NCI-H2107 (cell line): ENCODE results near the gene AP4E1.
"Not testable (repeated sequence)": the region's sequence is repeated elsewhere in the genome, so short reads cannot be mapped to it uniquely, and the experiment has no call there.

Source experiments
- DNase-seq: peaks from one replicate; lab custom pipeline; 2025; lab: John Stamatoyannopoulos, UW

Gene AP4E1

DNA sequence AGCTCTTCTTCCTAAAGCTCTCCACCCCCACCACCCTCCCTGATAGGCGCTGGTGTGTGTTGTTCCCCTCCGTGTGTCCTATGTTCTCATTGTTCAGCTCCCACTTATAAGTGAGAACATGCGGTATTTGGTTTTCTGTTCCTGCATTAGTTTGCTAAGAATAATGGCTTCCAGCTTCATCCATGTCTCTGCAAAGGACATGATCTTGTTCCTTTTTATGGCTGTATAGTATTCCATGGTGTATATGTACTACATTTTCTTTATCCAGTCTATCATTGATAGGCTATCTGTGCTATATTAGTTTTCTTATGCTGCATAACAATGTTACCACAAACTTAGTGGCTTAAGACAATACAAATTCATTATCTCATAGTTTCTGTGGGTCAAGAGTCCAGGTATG is 42.3 kb downstream of the AP4E1 start:
- not testable (repeated sequence) for DNase-seq

DNA sequence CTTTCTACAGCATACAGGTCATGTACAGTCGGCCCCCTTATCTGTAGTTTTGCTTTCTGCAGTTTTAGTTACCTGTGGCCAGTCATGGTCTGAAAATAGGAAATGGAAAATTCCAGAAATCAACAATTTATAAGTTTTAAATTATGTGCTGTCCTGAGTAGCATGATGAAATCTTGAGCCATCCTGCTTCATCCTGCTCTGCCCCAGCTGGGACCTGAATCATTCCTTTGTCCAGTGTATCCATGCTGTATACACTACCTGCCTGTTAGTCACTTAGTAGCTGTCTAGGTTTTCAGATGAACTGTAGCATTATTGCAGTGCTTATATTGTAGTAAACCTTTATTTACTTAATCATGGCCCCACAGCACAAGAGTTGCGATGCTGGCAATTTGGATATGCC is 44.8 kb downstream of the AP4E1 start:
- DNase-seq: no peak

DNA sequence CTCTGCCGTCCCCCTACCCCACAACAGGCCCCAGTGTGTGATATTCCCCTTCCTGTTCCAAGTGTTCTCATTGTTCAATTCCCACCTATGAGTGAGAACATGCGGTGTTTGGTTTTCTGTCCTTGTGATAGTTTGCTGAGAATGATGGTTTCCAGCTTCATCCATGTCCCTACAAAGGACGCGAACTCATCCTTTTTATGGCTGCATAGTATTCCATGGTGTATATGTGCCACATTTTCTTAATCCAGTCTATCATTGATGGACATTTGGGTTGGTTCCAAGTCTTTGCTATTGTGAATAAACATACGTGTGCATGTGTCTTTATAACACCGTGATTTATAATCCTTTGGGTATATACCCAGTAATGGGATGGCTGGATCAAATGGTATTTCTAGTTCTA is 46.4 kb downstream of the AP4E1 start:
- DNase-seq: not testable (repeated sequence)

DNA sequence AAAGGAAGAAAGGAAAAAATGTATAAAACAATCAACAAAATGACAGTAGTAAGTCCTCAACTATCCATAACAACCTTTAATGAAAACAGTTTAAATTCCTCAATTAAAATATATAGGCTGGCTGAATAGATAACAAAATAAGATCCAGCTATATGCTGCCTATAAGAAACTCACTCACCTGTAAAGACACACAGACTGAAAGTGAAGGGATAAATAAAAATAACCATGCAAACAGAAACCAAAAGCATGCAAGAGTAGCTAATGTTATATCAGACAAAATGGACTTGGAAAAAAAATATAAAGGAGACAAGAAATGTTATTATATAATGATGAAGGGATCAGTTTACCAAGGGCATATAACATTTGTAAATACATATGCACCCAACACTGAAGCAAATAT is 51.2 kb downstream of the AP4E1 start:
- no peak for DNase-seq

DNA sequence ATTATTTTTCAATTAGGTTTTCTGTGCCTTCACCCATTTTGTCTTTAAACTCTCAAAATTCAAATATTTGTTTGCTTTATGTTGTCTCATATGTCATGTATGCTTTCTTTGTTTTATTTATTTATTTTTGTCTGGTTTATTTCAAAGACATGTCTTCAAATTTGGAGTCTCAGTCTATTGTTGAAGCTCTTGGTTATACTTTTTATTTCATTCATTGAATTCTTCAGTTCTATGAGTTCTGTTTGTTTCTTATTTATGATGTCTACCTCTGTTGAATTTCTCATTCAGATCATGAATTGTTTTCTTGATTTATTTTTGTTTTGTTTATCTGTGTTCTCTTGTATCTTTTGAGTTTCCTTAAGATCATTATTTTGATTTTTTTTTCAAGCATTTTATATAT is 55.6 kb downstream of the AP4E1 start:
- no peak for DNase-seq

DNA sequence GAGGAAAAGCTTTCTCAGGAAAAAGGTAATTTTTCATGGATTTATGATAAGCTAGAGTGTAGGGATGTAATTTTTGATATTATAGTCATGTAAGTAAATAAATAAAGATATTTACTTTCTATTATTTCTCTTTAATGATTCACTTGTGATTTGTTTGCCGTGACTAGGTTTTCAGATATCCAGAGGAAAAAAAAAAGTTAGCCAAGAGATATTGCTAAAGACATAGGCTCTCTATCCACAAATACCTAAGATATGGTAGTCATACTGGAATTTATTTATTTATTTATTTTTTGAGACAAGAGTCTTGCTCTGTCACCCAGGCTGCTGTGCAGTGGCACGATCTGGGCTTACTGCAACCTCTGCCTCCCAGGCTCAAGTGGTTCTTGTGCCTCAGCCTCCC is 59.9 kb downstream of the AP4E1 start:
- no peak for DNase-seq

DNA sequence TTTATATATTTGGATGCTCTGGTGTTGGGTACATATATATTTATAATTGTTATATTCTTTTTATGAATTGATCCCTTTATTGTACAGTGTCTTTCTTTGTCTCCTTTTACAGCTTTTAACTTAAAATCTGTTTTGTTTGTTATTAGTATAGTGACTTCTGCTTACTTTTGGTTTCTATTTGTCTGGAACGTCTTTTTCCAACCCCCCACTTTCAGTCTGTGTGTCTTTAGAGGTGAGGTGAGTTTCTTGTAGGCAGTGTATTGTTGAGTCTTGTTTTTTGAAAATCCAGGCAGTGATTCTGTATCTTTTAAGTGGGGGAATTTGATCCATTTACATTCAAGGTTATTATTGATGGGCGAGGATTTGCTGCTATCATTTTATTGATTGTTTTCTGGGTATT is 62.0 kb downstream of the AP4E1 start:
- no peak for DNase-seq

DNA sequence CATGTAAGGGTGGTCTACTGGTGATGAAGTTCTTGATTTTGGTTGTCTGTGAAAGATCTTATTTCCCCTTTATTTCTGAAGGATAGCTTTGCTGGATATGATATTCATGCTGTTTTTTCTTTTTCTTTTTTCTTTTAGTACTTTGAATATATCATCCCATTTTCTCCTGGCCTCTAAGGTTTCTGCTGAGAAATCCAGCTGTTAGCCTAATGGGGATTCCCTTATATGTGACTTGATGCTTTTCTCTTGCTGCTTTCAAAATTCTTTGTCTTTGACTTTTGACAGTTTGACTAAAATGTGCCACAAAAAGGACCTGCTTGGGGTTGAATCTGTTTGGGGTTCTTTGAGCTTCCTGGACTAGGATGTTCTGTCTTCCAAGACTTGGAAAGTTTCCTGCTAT is 62.6 kb downstream of the AP4E1 start:
- DNase-seq: no peak

DNA sequence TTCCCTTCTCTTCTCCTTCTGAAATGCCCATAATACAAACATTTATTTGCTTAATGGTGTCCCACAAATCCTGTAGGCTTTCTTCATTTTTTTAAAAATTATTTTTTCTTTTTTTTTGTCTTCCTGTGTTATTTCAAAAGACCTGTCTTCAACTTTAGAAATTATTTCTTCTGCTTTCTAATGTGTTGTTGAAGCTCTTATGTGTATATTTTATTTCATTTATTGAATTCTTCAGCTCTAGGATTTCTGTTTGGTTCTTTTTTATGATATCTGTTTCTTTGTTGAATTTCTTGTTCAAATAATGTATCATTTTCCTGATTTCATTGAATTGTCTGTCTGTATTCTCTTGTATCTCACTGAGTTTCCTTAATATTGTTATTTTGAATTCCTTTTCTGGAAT is 63.1 kb downstream of the AP4E1 start:
- DNase-seq: no peak

DNA sequence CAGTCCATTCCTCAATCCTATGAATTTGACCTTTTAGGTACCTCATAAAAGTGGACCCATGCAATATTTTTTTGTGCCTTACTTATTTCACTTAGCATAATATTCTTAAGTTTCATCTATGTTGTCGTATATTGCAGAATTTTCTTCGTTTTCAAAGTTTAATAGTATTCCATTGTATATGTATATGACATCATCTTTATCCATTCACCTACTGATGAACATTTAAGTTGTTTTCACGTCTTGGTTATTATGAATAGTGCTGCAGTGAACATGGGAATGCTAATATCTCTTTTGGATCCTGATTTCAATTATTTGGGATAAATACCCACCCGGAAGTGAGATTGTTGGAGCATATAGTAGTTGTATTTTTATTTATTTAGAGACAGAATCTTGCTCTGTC is 65.1 kb downstream of the AP4E1 start:
- no peak for DNase-seq

DNA sequence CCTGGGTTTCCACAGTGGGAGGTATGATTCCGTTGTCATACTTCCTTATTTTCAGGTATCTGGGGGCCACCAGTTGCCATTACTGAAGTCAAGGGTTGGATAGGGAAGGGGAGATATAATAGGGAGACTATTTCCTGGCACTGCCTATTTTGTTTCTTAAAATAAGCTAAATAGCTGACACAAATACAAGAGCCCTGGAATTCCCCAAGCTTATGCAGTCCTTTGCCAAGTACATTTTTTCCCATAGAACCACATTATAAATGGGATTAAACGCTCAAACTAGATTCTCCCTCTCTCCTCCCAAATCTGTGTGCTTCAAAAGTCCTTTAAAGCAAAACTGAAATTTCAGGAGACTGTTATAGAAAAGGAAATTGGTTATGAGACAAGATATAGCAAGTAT is 68.7 kb downstream of the AP4E1 start:
- no peak for DNase-seq

DNA sequence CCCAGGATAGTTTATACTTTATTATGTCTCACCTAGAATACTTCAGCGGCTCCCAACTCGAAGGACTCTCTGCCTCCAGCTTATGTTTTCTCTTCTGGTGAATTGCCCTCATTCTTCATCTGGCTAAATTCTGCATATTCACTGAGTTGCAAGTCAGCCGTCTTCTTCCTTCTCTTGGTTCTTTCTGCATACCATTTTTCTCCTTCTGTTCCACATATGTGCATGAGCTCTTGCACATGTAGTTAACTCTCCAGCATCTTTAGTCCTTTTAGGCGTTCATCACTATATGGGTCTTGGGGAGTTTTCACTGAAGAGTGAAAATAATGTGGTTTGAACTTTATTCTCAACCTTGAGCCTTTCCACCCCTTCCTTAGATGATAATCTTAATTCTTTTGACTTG is 70.1 kb downstream of the AP4E1 start:
- no peak for DNase-seq

DNA sequence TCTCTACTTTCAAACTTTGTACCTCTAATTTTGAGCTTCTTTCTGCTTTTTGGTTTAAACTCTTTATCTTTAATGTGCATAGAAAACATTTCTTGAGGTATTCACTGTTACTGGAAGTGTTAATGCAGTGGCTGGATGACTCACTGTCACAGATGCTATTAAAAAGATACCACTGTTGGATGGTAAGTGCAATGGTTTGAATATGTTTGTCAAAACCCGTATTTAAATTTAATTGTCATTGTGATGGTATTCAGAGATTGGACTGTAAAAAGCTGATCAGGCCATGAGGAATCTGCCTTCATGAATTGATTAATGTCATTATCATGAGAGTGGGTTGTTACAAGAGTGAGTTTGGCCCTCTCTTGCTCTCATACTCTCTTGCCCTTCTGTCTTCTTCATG is 70.6 kb downstream of the AP4E1 start:
- no peak for DNase-seq

DNA sequence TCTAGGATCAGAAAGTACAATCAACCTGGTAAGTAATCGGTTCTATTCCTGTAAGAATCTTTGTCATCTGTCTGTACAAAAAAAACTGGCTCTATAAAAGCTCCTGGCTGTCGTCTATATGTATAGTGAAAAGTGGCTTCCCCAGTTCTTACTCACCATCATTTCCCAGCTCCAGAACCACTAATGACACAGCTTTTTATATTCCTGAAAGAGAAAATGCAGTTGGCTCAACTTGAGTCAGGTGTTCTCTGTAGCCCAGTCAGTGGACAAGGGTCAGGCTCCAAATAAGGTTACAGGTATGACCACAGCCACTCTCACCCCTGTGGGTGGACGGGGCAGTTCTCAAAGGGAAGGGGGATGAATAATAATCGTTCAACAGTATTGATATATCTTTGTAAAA is 85.1 kb downstream of the AP4E1 start:
- no peak for DNase-seq

DNA sequence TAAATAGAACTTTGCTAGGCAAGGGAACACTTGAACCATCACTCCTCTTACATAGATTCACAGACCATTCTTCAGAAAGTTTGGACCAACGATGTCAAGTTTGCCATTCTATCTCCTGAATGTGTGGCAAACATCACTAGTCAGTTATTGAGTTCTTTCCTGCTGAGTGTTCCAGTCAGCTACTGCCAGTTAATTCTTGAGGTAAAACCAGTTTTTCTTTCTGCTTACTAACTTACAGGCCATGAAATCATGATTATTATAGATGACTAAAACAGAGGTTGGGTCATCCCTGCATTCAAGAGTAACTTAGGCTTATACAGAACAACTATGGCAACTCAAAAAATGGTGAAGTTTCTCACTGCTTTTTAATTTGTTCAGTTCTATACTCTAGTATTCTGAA is 88.2 kb downstream of the AP4E1 start:
- no peak for DNase-seq

DNA sequence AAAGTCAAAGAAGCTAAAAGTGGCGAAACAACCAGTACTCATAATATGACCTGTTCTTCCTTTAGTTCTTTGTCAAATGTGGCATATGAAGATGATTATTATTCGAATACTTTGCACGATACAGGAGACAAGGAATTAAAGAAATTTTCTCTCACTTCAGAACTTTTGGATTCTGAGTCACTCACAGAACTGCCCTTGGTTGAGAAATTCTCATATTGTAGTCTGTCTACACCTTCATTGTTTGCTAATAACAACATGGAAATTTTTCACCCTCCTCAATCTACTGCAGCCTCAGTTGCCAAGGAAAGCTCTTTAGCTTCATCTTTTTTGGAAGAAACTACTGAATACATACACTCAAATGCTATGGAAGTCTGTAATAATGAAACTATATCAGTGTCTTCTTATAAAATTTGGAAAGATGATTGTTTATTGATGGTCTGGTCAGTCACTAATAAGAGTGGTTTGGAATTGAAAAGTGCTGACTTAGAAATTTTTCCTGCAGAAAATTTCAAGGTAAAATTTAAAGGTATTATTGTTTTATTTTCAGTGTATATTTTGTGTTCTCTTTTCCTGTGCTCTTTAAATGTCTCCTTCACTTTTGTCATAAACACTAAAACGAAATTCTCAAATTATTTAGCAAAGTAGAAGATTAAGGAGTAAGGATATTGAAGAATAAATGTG is 89.0 kb downstream of the AP4E1 start:
- no peak for DNase-seq

DNA sequence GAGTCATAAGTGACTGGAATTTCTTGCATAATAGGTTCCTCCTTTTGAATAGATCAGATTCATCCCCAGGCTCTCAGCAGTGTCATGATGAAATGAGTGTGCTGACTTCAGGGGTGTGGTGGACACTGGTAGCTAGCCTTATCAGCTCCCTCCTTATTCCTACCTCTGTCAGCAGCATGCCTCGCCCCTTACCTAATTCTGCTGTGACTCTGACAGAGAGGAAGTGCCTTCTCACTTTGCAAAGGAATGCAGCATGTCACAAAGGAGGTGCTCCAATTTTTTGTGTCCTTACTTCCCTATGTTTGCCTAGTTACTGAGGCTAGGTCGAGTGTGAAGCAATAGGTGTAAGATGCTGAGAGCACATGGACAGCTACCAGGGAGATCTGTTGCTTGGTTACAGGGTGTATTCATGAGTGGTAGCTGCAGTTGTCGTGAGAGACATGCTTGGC is 95.6 kb downstream of the AP4E1 start:
- no peak for DNase-seq

DNA sequence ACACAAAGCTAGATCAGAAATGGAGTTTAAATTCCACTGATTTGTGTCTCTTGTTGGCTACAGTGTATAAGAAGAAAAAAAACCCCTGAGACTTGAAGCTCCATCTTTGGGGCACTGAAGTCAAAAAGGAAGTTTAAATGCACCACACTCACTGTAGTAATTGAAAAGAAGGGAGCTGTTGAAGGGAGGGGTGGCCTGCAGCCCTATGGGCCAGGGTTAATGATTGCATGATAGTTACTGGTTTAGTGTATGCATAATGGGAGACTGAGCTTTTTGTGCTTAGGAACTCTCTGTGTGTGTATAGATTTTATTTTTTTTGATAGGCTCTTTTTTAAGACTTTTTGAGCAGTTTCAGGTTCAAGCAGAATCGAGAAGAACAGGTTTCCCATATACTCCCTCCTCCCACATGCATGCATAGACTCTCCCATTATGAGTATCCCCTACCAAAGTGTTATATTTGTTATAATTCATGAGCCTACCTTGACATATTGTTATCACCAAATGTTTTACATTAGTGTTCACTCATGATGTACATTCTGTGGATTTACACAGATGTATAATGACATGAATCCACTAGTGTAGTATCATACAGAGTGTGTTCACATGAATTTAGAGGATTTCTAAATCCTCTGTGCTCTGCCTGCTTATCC is 98.0 kb downstream of the AP4E1 start:
- DNase-seq: no peak

DNA sequence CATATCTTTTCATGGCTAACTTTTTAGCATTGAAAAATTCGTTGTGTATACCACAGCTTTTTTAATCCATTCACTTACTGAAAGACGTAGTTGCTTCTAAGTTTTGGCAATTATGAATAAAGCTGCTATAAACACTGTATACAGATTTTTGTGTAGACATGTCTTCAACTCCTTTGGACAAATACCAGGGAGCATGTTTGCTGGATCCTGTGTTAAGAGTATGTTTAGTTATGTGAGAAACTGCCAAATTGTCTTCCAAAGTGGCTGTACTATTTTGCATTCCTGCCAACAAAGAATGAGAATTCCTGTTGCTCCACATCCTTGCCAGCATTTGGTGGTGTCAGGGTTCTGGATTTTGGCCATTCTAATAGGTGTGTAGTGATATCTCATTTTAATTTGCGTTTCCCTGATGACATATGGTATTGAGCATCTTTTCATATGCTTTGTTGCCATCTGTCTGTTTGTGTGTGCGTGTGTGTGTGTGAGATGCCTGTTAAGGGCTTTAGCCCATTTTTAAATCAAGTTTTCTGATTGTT is 98.7 kb downstream of the AP4E1 start:
- no peak for DNase-seq

DNA sequence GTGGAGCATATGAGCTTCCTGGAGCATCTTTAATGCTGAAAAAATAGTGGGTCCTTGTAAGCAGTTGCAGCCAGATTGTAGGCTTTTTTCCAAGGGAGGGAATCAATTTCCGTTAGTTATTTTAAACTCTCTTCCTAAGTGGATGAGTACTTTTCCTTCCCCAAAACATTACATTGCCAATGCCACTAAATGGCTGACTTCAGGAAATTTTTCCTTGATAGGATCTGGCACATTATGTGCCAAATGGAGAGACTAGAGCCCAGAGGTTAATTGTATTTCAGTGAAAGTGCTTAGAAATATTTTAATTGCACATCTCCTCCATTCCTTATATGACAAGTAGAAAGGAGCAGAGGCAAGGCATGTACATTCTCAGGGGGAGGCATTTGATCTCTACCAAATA is 102.7 kb downstream of the AP4E1 start:
- DNase-seq: no peak

DNA sequence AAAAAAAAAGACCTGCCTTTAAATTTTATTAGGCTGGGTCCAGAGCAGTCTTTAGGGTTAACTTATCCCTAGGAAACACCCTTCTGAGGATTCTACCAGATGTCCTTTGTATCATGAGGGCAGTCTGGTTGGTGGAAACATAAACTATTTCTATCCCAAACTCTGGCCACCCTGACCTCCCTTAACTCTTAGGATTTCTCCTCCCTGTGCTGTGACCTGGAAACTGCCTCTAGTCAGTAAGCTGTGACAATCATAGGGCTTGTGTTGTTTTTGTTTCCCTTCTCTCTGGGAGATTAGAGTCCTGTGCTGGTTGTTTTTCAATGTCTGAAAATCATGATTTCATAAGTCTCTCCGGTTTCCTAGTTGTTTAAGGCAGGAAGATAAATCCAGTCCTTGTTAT is 108.1 kb downstream of the AP4E1 start:
- DNase-seq: no peak

DNA sequence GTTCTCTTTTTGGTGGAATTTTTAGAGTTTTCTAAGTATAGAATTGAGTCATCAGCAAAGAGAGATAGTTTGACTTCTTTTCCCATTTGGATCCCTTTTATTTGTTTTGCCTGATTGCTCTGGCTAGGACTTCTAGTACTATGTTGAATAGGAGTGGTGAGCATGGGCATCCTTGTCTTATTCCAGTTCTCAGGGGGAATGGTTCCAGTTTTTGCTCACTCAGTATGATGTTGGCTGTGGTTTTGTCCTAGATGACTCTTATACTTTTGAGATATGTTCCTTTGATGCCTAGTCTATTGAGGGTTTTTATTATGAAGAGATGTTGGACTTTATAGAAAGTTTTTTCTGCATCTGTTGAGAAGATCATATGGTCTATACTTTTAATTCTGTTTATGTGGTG is 113.7 kb downstream of the AP4E1 start:
- no peak for DNase-seq

DNA sequence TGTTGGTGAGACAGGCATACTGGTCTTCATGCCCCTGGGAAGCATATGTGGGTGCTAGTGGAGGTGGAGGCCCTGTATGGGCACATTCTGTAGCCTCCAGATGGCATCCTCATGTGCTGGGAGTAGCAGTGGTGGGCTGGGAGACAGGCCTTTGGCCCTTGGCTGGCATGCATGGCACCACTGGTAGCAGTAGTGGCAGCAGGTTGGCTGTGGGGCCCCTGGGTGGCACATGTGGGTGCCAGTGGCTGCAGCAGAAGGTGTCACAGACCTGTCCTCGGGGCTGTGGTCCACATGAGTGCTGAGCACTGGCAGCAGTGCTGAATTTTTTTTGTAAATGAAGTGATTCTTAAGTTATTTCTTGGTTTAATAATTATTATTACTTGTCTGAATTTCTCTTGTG is 115.0 kb downstream of the AP4E1 start:
- DNase-seq: no peak
